Measurements from ENCODE around the gene NOTO.

NOTO gene

DNA sequence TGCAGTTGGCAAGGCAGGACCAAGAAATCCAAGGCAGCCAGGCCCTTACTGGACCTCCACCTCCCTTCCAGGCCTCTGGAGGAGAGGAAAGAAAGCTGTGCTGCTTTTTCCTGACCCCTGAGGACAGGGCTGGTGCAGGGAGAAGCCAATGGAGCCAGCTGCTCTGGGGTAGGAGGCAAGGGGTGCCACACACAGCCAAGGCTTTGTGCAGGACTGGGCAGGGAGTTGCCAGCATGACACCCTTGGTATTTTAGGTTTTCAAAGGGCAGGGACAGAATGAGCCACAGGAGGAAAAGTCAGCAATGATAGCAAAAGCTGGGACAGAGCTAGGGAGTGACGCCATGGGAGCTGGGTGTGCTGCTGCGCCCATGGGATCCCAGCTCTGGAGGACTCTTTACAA, 54.6 kb downstream of the NOTO start:
- H3K4me3 ChIP-seq (ENCODE audit: low read depth, low read length): no peak overlapping the region
- H3K27ac ChIP-seq (ENCODE audit: extremely low read depth, low read depth, low read length): no peak overlapping the region
- TF ChIP-seq, protein P1, sequence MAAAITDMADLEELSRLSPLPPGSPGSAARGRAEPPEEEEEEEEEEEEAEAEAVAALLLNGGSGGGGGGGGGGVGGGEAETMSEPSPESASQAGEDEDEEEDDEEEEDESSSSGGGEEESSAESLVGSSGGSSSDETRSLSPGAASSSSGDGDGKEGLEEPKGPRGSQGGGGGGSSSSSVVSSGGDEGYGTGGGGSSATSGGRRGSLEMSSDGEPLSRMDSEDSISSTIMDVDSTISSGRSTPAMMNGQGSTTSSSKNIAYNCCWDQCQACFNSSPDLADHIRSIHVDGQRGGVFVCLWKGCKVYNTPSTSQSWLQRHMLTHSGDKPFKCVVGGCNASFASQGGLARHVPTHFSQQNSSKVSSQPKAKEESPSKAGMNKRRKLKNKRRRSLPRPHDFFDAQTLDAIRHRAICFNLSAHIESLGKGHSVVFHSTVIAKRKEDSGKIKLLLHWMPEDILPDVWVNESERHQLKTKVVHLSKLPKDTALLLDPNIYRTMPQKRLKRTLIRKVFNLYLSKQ (tag by site-specific recombination; IDR thresholded peaks at IDR 0.05; ENCODE audit: borderline replicate concordance): no peak
- TF ChIP-seq, protein P2, sequence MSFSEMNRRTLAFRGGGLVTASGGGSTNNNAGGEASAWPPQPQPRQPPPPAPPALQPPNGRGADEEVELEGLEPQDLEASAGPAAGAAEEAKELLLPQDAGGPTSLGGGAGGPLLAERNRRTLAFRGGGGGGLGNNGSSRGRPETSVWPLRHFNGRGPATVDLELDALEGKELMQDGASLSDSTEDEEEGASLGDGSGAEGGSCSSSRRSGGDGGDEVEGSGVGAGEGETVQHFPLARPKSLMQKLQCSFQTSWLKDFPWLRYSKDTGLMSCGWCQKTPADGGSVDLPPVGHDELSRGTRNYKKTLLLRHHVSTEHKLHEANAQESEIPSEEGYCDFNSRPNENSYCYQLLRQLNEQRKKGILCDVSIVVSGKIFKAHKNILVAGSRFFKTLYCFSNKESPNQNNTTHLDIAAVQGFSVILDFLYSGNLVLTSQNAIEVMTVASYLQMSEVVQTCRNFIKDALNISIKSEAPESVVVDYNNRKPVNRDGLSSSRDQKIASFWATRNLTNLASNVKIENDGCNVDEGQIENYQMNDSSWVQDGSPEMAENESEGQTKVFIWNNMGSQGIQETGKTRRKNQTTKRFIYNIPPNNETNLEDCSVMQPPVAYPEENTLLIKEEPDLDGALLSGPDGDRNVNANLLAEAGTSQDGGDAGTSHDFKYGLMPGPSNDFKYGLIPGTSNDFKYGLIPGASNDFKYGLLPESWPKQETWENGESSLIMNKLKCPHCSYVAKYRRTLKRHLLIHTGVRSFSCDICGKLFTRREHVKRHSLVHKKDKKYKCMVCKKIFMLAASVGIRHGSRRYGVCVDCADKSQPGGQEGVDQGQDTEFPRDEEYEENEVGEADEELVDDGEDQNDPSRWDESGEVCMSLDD (tag by site-specific recombination; IDR thresholded peaks at IDR 0.05): no peak
- TF ChIP-seq, protein P3, sequence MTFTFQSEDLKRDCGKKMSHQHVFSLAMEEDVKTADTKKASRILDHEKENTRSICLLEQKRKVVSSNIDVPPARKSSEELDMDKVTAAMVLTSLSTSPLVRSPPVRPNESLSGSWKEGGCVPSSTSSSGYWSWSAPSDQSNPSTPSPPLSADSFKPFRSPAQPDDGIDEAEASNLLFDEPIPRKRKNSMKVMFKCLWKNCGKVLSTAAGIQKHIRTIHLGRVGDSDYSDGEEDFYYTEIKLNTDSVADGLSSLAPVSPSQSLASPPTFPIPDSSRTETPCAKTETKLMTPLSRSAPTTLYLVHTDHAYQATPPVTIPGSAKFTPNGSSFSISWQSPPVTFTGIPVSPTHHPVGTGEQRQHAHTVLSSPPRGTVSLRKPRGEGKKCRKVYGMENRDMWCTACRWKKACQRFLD (tag by site-specific recombination; IDR thresholded peaks at IDR 0.05): no peak
- TF ChIP-seq, protein P4, sequence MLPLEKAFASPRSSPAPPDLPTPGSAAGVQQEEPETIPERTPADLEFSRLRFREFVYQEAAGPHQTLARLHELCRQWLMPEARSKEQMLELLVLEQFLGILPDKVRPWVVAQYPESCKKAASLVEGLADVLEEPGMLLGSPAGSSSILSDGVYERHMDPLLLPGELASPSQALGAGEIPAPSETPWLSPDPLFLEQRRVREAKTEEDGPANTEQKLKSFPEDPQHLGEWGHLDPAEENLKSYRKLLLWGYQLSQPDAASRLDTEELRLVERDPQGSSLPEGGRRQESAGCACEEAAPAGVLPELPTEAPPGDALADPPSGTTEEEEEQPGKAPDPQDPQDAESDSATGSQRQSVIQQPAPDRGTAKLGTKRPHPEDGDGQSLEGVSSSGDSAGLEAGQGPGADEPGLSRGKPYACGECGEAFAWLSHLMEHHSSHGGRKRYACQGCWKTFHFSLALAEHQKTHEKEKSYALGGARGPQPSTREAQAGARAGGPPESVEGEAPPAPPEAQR (tag by site-specific recombination; IDR thresholded peaks at IDR 0.05): no peak
- TF ChIP-seq ZNF366 (tag by site-specific recombination; conservative IDR thresholded peaks at IDR 0.05) (no peak), ZFP41 (tag by site-specific recombination; IDR thresholded peaks at IDR 0.05; ENCODE audit: borderline replicate concordance) (no peak), GFI1B (tag by site-specific recombination; IDR thresholded peaks at IDR 0.05) (no peak), ZNF221 (tag by site-specific recombination; IDR thresholded peaks at IDR 0.05; ENCODE audit: borderline replicate concordance) (no peak), HOXD13 (CRISPR knock-in tag; IDR thresholded peaks at IDR 0.05; ENCODE audit: borderline replicate concordance) (no peak), ZFHX2 (tag by site-specific recombination; conservative IDR thresholded peaks at IDR 0.05) (no peak), ZNF843 (tag by site-specific recombination; IDR thresholded peaks at IDR 0.05) (no peak), ZNF157 (tag by site-specific recombination; IDR thresholded peaks at IDR 0.05) (no peak), ZNF677 (tag by site-specific recombination; IDR thresholded peaks at IDR 0.05) (no peak)
- TF ChIP-seq, protein P5, sequence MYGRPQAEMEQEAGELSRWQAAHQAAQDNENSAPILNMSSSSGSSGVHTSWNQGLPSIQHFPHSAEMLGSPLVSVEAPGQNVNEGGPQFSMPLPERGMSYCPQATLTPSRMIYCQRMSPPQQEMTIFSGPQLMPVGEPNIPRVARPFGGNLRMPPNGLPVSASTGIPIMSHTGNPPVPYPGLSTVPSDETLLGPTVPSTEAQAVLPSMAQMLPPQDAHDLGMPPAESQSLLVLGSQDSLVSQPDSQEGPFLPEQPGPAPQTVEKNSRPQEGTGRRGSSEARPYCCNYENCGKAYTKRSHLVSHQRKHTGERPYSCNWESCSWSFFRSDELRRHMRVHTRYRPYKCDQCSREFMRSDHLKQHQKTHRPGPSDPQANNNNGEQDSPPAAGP (tag by site-specific recombination; IDR thresholded peaks at IDR 0.05): no peak
- TF ChIP-seq, protein P6, sequence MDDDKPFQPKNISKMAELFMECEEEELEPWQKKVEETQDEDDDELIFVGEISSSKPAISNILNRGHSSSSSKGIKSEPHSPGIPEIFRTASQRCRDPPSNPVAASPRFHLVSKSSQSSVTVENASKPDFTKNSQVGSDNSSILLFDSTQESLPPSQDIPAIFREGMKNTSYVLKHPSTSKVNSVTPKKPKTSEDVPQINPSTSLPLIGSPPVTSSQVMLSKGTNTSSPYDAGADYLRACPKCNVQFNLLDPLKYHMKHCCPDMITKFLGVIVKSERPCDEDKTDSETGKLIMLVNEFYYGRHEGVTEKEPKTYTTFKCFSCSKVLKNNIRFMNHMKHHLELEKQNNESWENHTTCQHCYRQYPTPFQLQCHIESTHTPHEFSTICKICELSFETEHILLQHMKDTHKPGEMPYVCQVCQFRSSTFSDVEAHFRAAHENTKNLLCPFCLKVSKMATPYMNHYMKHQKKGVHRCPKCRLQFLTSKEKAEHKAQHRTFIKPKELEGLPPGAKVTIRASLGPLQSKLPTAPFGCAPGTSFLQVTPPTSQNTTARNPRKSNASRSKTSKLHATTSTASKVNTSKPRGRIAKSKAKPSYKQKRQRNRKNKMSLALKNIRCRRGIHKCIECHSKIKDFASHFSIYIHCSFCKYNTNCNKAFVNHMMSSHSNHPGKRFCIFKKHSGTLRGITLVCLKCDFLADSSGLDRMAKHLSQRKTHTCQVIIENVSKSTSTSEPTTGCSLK (tag by site-specific recombination; IDR thresholded peaks at IDR 0.05): no peak
- ChIA-PET POLR2A (interaction anchor here (1.2 to 2.7 kb wide), 3 partner anchors 11 to 23 kb away, joined by 4 to 18 read pairs (median 5); partner anchors contain the start of genes CCT7 and PRADC1), CTCF (interaction anchor here (0.7 to 2.6 kb wide), 2 partner anchors 11 to 149 kb away, joined by 3 to 8 read pairs; no protein-coding TSS in a partner anchor)
- peaks cover 4 to 56% of the 10 kb centered on the region in 2 experiments for H3K36me3 ChIP-seq (ENCODE audit: control insufficient read depth in 2 of 2, insufficient read depth in 1 of 2, low read length in 2 of 2)
- H3K4me1 ChIP-seq (ENCODE audit: control insufficient read depth, insufficient read depth, low read length): no peaks in the 10 kb centered on the region
- H3K9me3 ChIP-seq (ENCODE audit: control insufficient read depth, insufficient read depth, low read depth, low read length): no peaks in the 10 kb centered on the region

Measured in HEK293 (cell line).